GM23338 (cell line): ENCODE results near the gene MRPL1. TPM values are rescaled to one million over a fixed set of nuclear protein-coding genes. Genes with fewer than 3 reads are reported as not detected.

Experiments used
- ATAC-seq: fragments of 200-7000 bp; cut with Tn5 transposase; 3 replicates; pipeline ENCODE4 v1.9.1; 2020
- DNase-seq: peaks from one replicate; pipeline ENCODE4 v3.0.0-alpha.2; 2015; ENCODE audit warnings: low spot score
- H2AFZ ChIP-seq: fragments of 200-600 bp; sonication (generic); 2 replicates; pipeline ENCODE4 v1.8.0; 2016; ENCODE audit warnings: antibody characterized with exemption, mild to moderate bottlenecking, moderate library complexity
- H3F3A ChIP-seq: fragments of 200-600 bp; sonication (generic); replicated peaks from 2 replicates; pipeline ENCODE4 v1.8.0; 2017; ENCODE audit warnings: antibody characterized with exemption, mixed run types, low read depth
- H3K27ac ChIP-seq: fragments of 200-600 bp; sonication (generic); 2 replicates; pipeline ENCODE4 v1.6.1; 2016; ENCODE audit warnings: low read depth
- H3K27me3 ChIP-seq: fragments of 200-600 bp; sonication (generic); 2 replicates; pipeline ENCODE4 v1.8.0; 2016; ENCODE audit warnings: mild to moderate bottlenecking, mixed run types, moderate library complexity; ENCODE audit not compliant: insufficient read depth
- H3K36me3 ChIP-seq: fragments of 200-600 bp; sonication (generic); 2 replicates; pipeline ENCODE4 v1.8.0; 2016; ENCODE audit warnings: mild to moderate bottlenecking; ENCODE audit not compliant: insufficient read depth
- H3K4me1 ChIP-seq: fragments of 200-600 bp; sonication (generic); 2 replicates; pipeline ENCODE4 v1.8.0; 2016; ENCODE audit warnings: mild to moderate bottlenecking, moderate library complexity; ENCODE audit not compliant: insufficient read depth
- H3K4me2 ChIP-seq: fragments of 200-600 bp; sonication (generic); 2 replicates; pipeline ENCODE4 v1.7.1; 2017; ENCODE audit warnings: mixed run types
- H3K4me3 ChIP-seq: fragments of 200-600 bp; sonication (generic); 2 replicates; pipeline ENCODE4 v1.6.1; 2016; ENCODE audit warnings: mixed run types
- H3K79me2 ChIP-seq: fragments of 200-600 bp; sonication (generic); replicated peaks from 2 replicates; pipeline ENCODE4 v1.8.0; 2017; ENCODE audit warnings: mild to moderate bottlenecking; ENCODE audit not compliant: insufficient read depth
- H3K9me2 ChIP-seq: fragments of 200-600 bp; sonication (generic); 2 replicates; pipeline ENCODE4 v1.8.0; 2017; ENCODE audit not compliant: insufficient read depth
- H4K20me1 ChIP-seq: fragments of 200-600 bp; sonication (generic); replicated peaks from 2 replicates; pipeline ENCODE4 v1.8.0; 2017; ENCODE audit warnings: mild to moderate bottlenecking; ENCODE audit not compliant: insufficient read depth
- H3K27ac Mint-ChIP-seq: 2 replicates; pipeline ENCODE4 v1.8.0; 2020; ENCODE audit warnings: inconsistent platforms, mild to moderate bottlenecking, moderate library complexity, mixed read lengths
- H3K27me3 Mint-ChIP-seq: 3 replicates; pipeline ENCODE4 v1.8.0; 2022; ENCODE audit warnings: low read depth, mild to moderate bottlenecking, moderate library complexity, mixed read lengths, inconsistent platforms; ENCODE audit not compliant: insufficient read depth, poor library complexity
- H3K36me3 Mint-ChIP-seq: 3 replicates; pipeline ENCODE4 v1.8.0; 2021; ENCODE audit warnings: low read depth, mild to moderate bottlenecking, inconsistent platforms, moderate library complexity, mixed read lengths
- H3K4me1 Mint-ChIP-seq: 3 replicates; pipeline ENCODE4 v1.8.0; 2020; ENCODE audit warnings: mild to moderate bottlenecking, inconsistent platforms, mixed read lengths
- H3K4me3 Mint-ChIP-seq: 3 replicates; pipeline ENCODE4 v1.8.0; 2021; ENCODE audit warnings: moderate library complexity, mild to moderate bottlenecking, inconsistent platforms, mixed read lengths
- H3K9me3 Mint-ChIP-seq: 3 replicates; pipeline ENCODE4 v1.8.0; 2020; ENCODE audit warnings: moderate library complexity, mild to moderate bottlenecking, inconsistent platforms, mixed read lengths
- CREB1 ChIP-seq: fragments of 250-450 bp; sonication (Bioruptor Pico); IDR thresholded peaks from 2 replicates; pipeline ENCODE4 v1.5.0; 2020; ENCODE audit warnings: low read depth, mild to moderate bottlenecking, moderate library complexity
- CTCF ChIP-seq, 2 experiments: fragments of 200-600 bp in 1 of 2; sonication (generic) in 1 of 2; conservative IDR thresholded peaks; 2 replicates each; pipeline versions ENCODE4 v1.5.1 to v1.6.1; 2016 to 2017; ENCODE audit warnings: antibody characterized with exemption in 2 of 2, low read depth in 2 of 2, mild to moderate bottlenecking in 2 of 2, moderate library complexity in 1 of 2
- ETS1 ChIP-seq: IDR thresholded peaks from 2 replicates; pipeline ENCODE4 v1.6.1; 2016; ENCODE audit warnings: antibody characterized with exemption
- EZH2phosphoT487 ChIP-seq: fragments of 200-600 bp; sonication (generic); IDR thresholded peaks from one replicate; pipeline ENCODE4 v1.8.1; 2018; ENCODE audit warnings: antibody characterized with exemption; ENCODE audit not compliant: unreplicated experiment
- JUNB ChIP-seq: IDR thresholded peaks from one replicate; pipeline ENCODE4 v1.6.1; 2016; ENCODE audit warnings: antibody characterized with exemption; ENCODE audit not compliant: unreplicated experiment
- NANOG ChIP-seq: IDR thresholded peaks from 2 replicates; pipeline ENCODE4 v1.6.1; 2016; ENCODE audit warnings: antibody characterized with exemption, borderline replicate concordance
- POLR2AphosphoS5 ChIP-seq: IDR thresholded peaks from 2 replicates; pipeline ENCODE4 v1.6.1; 2016; ENCODE audit warnings: antibody characterized with exemption, low read depth
- STAT1 ChIP-seq: IDR thresholded peaks from one replicate; pipeline ENCODE4 v1.6.1; 2016; ENCODE audit warnings: antibody characterized with exemption; ENCODE audit not compliant: unreplicated experiment
- ZNF114 ChIP-seq: fragments of 250-450 bp; sonication (Bioruptor Pico); IDR thresholded peaks from 2 replicates; pipeline ENCODE4 v1.5.0; 2020; ENCODE audit warnings: mild to moderate bottlenecking, moderate library complexity
- ZNF331 ChIP-seq: fragments of 250-450 bp; sonication (Bioruptor Pico); IDR thresholded peaks from 2 replicates; pipeline ENCODE4 v1.5.0; 2020; ENCODE audit warnings: low read depth, mild to moderate bottlenecking, moderate library complexity
- ZNF462 ChIP-seq: fragments of 250-450 bp; sonication (Bioruptor Pico); IDR thresholded peaks from 2 replicates; pipeline ENCODE4 v1.5.0; 2020; ENCODE audit warnings: mild to moderate bottlenecking, moderate library complexity
- polyA plus RNA-seq: library from polyadenylated mRNA; unstranded; fragments of >200 nt; fragmentation: Nextera tagmentation; extraction: Ambion mirVana; gene quantifications from 2 replicates; pipeline ENCODE4 v1.2.1, GENCODE V29; 2016
- total RNA-seq: library from RNA; depleted of rRNA; stranded (reverse); fragments of >200 nt; shearing (Covaris generic); gene quantifications from 2 replicates; pipeline ENCODE4 v1.2.3, GENCODE V29; 2014

The MRPL1 gene
- total and polyA plus RNA-seq, 2 experiments from 2014 or later: 29.2 to 46.5 TPM

GRCh38 chr4:77849278-77849965, 13.2 kb upstream of the MRPL1 start:
- no peak for ATAC-seq
- Histone ChIP-seq H3K4me1 (peaks cover 3% of the 10 kb centered on the region), H3K4me3 (no peak overlapping the region), H3K27me3 (no peaks in the 10 kb centered on the region), H3K79me2 (no peaks in the 10 kb centered on the region), H2AFZ (no peak overlapping the region), H3K36me3 (no peaks in the 10 kb centered on the region), H3F3A (no peaks in the 10 kb centered on the region), H3K4me2 (no peak overlapping the region), H3K9me2 (no peaks in the 10 kb centered on the region), H4K20me1 (no peaks in the 10 kb centered on the region), H3K27ac (no peak overlapping the region)
- Mint-ChIP-seq H3K4me1 (peaks cover 6% of the 10 kb centered on the region; the same call in 2 of the 3 replicates), H3K4me3 (no peak overlapping the region), H3K9me3 (no peaks in the 10 kb centered on the region), H3K27ac (no peak overlapping the region), H3K27me3 (peaks cover 1% of the 10 kb centered on the region), H3K36me3 (no peaks in the 10 kb centered on the region)
- no peak for TF ChIP-seq ETS1
- TF ChIP-seq ZNF331: no peak
- no peak for TF ChIP-seq CTCF (conservative IDR thresholded peaks at IDR 0.05; ENCODE audit: low read depth in 2 of 2)
- TF ChIP-seq CREB1 (CRISPR knock-in tag): no peak
- TF ChIP-seq ZNF462: no peak
- TF ChIP-seq EZH2phosphoT487: no peak
- TF ChIP-seq ZNF114: no peak
- TF ChIP-seq NANOG: no peak
- no peak for TF ChIP-seq POLR2AphosphoS5
- no peak for TF ChIP-seq JUNB
- TF ChIP-seq STAT1: no peak
- DNase-seq: no peak
